Measurements from ENCODE around the gene COL15A1. TPM values are rescaled to one million over a fixed set of nuclear protein-coding genes. Genes with fewer than 3 reads are reported as not detected.
A peak's percentile ranks its signal among the peaks of the same experiment; 100 is the strongest.

The COL15A1 gene
- total RNA-seq, 4 donors from 2014 or later: 134 to 256 (median 145) TPM

- TF ChIP-seq EP300 (IDR thresholded peaks at IDR 0.05): no peak
- TF ChIP-seq, protein P1, sequence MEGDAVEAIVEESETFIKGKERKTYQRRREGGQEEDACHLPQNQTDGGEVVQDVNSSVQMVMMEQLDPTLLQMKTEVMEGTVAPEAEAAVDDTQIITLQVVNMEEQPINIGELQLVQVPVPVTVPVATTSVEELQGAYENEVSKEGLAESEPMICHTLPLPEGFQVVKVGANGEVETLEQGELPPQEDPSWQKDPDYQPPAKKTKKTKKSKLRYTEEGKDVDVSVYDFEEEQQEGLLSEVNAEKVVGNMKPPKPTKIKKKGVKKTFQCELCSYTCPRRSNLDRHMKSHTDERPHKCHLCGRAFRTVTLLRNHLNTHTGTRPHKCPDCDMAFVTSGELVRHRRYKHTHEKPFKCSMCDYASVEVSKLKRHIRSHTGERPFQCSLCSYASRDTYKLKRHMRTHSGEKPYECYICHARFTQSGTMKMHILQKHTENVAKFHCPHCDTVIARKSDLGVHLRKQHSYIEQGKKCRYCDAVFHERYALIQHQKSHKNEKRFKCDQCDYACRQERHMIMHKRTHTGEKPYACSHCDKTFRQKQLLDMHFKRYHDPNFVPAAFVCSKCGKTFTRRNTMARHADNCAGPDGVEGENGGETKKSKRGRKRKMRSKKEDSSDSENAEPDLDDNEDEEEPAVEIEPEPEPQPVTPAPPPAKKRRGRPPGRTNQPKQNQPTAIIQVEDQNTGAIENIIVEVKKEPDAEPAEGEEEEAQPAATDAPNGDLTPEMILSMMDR (IDR thresholded peaks at IDR 0.05): no peak
- TF ChIP-seq POLR2AphosphoS5 (IDR thresholded peaks at IDR 0.05): no peak
- no peak for TF ChIP-seq POLR2A (IDR thresholded peaks at IDR 0.05; ENCODE audit: low read depth)
- Histone ChIP-seq H3K27ac (replicated peaks in 1 of 4) (peak overlapping the region; percentile 84 to 89 (median 87)), H3K4me3 (no peak overlapping the region), H3K4me1 (peaks cover 50 to 100% (median 99%) of the 10 kb centered on the region in 4 donors), H3K9me3 (no peaks in the 10 kb centered on the region), H3K36me3 (no peaks in the 10 kb centered on the region), H3K27me3 (no peaks in the 10 kb centered on the region)
- DNase-seq (ENCODE audit: extremely low spot score): no peak
- intact Hi-C loops (cut with DNase I): no loop called here
- WGBS: 80% methylated on average over 5 of the region's 5 CpGs
Observed at GRCh38 chr9:98962861-98963260, 19.2 kb downstream of the COL15A1 start.

DNA sequence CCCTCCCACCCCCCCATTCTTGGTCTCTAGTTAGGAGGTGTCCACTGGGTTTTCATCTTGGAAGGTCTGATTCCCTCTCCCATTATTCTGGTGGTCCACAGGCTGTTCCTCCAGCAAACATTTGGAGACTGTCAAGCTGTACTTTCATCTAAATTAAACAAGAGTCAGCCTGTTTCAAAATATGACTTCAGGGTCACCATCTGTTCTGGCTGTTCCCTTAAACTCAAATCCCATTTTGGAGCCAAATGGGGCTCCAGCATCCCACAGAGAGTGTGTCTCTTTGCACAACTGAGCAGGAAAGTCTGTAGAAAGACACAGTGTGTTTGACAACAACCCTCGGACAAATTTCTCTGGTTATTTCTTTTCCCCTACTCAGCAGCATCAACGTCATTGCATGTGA lies 20.5 kb downstream of the COL15A1 start:
- Histone ChIP-seq H3K9me3 (no peaks in the 10 kb centered on the region), H3K27ac (replicated peaks in 1 of 4) (peak overlapping the region; percentile 84 to 89 (median 87)), H3K36me3 (no peaks in the 10 kb centered on the region), H3K4me1 (peaks cover 39 to 100% (median 99%) of the 10 kb centered on the region in 4 donors), H3K27me3 (no peaks in the 10 kb centered on the region), H3K4me3 (no peak overlapping the region)
- TF ChIP-seq EP300 (IDR thresholded peaks at IDR 0.05): no peak
- TF ChIP-seq POLR2AphosphoS5 (IDR thresholded peaks at IDR 0.05): no peak
- TF ChIP-seq POLR2A (IDR thresholded peaks at IDR 0.05; ENCODE audit: low read depth): no peak
- TF ChIP-seq, protein P1 (IDR thresholded peaks at IDR 0.05): no peak
- intact Hi-C loops (cut with DNase I): no loop called here
- WGBS: 49% methylated on average over 2 of the region's 2 CpGs
- no peak for DNase-seq (ENCODE audit: extremely low spot score)

- no peak for DNase-seq (ENCODE audit: extremely low spot score)
- intact Hi-C loops (cut with DNase I): no loop called here
Observed at GRCh38 chr9:98964911-98965336, 21.2 kb downstream of the COL15A1 start.

GRCh38 chr9:98966676-98967075 lies 23.0 kb downstream of the COL15A1 start:
- no peak overlapping the region for H3K4me3 ChIP-seq
- no peak for TF ChIP-seq POLR2AphosphoS5 (IDR thresholded peaks at IDR 0.05)
- no peak for TF ChIP-seq POLR2A (IDR thresholded peaks at IDR 0.05; ENCODE audit: low read depth)
- TF ChIP-seq, protein P1 (IDR thresholded peaks at IDR 0.05): no peak
- TF ChIP-seq EP300 (IDR thresholded peaks at IDR 0.05): no peak
- DNase-seq (ENCODE audit: extremely low spot score): no peak
- intact Hi-C loops (cut with DNase I): no loop called here
- H3K27me3 ChIP-seq: no peaks in the 10 kb centered on the region
- H3K4me1 ChIP-seq: peaks cover 29 to 100% (median 98%) of the 10 kb centered on the region in 4 donors
- 85% methylated on average over 4 of the region's 4 CpGs for WGBS
- no peaks in the 10 kb centered on the region for H3K9me3 ChIP-seq
- H3K36me3 ChIP-seq: no peaks in the 10 kb centered on the region
- H3K27ac ChIP-seq (replicated peaks in 1 of 4): peak overlapping the region; percentile 84 to 89 (median 87)

More at GRCh38 chr9:98964911-98965336, 21.2 kb downstream of the COL15A1 start:
- H3K36me3 ChIP-seq: no peaks in the 10 kb centered on the region
- no peaks in the 10 kb centered on the region for H3K27me3 ChIP-seq
- peak overlapping the region; percentile 84 to 89 (median 87) for H3K27ac ChIP-seq (replicated peaks in 1 of 4)
- WGBS: 32% methylated on average over 6 of the region's 7 CpGs
- H3K4me1 ChIP-seq: peaks cover 36 to 100% (median 99%) of the 10 kb centered on the region in 4 donors
- H3K9me3 ChIP-seq: no peaks in the 10 kb centered on the region
- TF ChIP-seq POLR2A (IDR thresholded peaks at IDR 0.05; ENCODE audit: low read depth) (no peak), EP300 (IDR thresholded peaks at IDR 0.05) (no peak), POLR2AphosphoS5 (IDR thresholded peaks at IDR 0.05) (peak; percentile 49 to 67)
- TF ChIP-seq, protein P1 (IDR thresholded peaks at IDR 0.05): no peak
- no peak overlapping the region for H3K4me3 ChIP-seq

GRCh38 chr9:98967257-98967656 lies 23.6 kb downstream of the COL15A1 start:
- Histone ChIP-seq H3K27ac (replicated peaks in 1 of 4) (peak overlapping the region; percentile 84 to 89 (median 87)), H3K9me3 (no peaks in the 10 kb centered on the region), H3K36me3 (no peaks in the 10 kb centered on the region), H3K4me1 (peaks cover 33 to 100% (median 98%) of the 10 kb centered on the region in 4 donors), H3K4me3 (no peak overlapping the region), H3K27me3 (no peaks in the 10 kb centered on the region)
- TF ChIP-seq, protein P1 (IDR thresholded peaks at IDR 0.05): no peak
- no peak for TF ChIP-seq EP300 (IDR thresholded peaks at IDR 0.05)
- no peak for TF ChIP-seq POLR2A (IDR thresholded peaks at IDR 0.05; ENCODE audit: low read depth)
- no peak for TF ChIP-seq POLR2AphosphoS5 (IDR thresholded peaks at IDR 0.05)
- intact Hi-C loops (cut with DNase I): no loop called here
- no peak for DNase-seq (ENCODE audit: extremely low spot score)
- 82% methylated on average over 4 of the region's 4 CpGs for WGBS

Data from esophagus muscularis mucosa (tissue), 4 donors.